GM12874 (cell line): ENCODE results near the gene RASA3.

Experiments used
- TF ChIP-seq, protein P1 (sequence below): IDR thresholded peaks from 2 replicates; pipeline ENCODE4 v1.5.1; 2011; ENCODE audit warnings: low read depth, mild to moderate bottlenecking, control low read depth, low read length, moderate library complexity; ENCODE audit not compliant: insufficient read depth

The RASA3 gene

DNA sequence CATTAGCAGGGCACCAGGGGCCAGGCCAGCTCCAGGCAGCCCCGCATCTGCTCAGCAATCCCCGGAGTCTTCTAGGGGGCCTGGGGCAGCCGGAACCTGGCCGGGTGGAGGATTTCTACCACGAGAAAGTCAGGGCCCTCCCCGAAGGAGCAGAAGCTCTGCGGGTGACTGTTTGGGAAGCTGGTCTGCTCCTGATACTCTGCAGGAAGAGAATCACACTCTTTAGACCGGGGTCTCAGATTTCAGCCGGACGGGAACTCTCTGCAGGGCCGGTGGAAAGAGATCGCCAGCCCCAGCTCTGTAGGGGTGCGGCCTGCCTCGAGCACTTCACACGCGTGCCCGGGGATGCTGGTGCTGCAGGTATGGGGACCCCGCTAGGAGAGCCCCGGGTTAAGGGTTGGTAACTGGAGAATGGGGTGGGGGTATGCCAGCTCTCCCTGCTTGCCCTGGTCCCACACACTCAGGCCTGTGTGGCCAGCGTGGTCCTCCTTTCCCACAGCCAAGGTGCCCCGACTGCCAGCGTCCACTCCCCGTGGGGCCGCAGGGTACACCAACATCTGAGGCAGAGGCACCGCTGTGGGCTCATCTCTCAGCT lies 20.1 kb downstream of the RASA3 start:
- TF ChIP-seq, protein P1, sequence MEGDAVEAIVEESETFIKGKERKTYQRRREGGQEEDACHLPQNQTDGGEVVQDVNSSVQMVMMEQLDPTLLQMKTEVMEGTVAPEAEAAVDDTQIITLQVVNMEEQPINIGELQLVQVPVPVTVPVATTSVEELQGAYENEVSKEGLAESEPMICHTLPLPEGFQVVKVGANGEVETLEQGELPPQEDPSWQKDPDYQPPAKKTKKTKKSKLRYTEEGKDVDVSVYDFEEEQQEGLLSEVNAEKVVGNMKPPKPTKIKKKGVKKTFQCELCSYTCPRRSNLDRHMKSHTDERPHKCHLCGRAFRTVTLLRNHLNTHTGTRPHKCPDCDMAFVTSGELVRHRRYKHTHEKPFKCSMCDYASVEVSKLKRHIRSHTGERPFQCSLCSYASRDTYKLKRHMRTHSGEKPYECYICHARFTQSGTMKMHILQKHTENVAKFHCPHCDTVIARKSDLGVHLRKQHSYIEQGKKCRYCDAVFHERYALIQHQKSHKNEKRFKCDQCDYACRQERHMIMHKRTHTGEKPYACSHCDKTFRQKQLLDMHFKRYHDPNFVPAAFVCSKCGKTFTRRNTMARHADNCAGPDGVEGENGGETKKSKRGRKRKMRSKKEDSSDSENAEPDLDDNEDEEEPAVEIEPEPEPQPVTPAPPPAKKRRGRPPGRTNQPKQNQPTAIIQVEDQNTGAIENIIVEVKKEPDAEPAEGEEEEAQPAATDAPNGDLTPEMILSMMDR: no peak

DNA sequence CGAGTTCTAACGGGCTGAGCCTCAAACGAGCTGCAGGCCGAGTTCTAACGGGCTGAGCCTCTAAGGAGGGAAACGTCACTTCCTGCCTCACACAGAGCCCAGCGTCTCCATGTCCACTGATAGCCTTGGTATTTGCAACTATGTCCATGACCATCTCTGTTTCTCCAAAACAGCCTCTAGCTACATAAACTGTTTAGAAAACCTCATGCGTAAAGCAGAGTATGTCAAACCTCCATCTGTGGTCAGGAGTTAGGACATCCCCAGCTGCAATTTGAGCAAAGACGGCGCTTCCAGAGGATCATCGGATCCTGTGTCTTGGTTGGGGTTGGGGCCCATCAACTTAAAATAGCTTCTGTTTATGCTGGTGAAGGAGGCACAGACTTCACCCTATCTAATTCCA lies 20.8 kb downstream of the RASA3 start:
- TF ChIP-seq, protein P1: no peak

DNA sequence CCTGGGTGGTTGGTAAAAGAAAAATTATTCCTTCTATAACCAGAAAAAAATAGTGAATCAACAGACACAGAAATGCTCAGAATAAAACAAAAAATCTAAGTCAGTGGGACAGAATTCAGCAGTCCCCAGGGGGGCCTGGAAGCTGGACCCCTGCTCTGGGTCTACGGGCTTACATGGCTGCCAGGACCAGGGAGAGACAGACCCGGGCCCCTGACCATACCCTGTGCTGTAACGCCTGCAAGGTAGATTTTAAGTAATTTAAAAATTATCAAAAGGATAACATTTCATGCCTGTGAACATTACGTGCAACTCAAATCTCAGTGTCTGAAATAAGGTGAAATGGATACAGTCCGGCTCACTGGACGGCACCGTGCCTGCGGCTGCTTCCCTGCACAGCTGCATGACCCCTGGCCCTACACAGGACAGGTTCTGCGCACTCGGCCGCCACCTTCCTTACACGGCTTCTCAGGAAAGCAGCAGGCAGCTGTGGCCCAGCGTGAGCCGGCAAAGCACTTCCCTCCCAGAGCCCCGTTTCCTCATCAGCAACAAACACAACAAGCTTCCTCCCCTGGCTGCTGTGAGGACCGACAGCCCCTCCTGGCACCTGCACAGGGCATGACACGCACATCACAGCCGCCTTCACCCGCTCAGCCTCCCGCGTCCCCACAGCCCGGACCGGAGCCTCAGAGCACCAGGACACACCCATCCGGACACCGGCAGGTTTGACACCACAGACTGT lies 22.2 kb downstream of the RASA3 start:
- TF ChIP-seq, protein P1: peak; percentile 43

DNA sequence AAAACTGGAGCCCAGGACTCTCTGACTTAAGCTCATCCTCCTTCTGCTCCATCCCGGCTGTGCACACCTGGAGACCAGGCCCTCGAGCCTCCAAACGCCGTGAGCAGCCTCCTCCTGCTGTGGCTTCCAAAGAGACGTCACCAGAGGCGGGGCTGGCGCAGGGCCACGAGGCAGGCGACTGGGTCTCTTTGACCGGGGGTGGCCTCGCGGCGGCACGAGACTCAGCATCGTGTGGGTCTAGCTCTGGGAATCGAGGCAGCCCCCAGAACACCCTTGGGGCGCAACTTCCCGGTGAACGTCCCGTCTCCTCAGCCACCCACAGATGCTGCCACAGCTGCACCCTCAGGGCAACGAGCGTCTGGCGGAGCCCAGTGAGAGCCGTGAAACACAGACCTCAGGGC lies 22.8 kb downstream of the RASA3 start:
- TF ChIP-seq, protein P1: no peak

DNA sequence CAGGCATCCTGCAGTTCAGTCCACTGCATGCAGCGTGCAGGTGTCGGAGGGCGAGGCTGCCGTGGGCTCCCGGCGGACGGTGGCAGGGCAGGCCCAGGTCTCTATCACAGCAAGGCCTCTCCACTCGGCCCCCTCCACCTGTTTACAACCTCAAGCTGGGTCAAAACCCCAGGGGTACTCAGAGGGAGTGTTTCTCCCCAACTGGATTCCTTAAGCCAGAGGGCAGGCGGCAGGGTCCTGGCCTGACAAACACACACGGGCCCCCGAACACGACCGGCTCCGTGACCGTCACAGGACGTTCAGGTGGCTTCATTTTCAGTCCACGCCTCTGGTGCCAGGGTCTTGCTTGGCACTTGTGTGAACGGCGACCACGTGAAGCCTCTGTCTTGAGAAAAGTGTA lies 23.5 kb downstream of the RASA3 start:
- TF ChIP-seq, protein P1: no peak

DNA sequence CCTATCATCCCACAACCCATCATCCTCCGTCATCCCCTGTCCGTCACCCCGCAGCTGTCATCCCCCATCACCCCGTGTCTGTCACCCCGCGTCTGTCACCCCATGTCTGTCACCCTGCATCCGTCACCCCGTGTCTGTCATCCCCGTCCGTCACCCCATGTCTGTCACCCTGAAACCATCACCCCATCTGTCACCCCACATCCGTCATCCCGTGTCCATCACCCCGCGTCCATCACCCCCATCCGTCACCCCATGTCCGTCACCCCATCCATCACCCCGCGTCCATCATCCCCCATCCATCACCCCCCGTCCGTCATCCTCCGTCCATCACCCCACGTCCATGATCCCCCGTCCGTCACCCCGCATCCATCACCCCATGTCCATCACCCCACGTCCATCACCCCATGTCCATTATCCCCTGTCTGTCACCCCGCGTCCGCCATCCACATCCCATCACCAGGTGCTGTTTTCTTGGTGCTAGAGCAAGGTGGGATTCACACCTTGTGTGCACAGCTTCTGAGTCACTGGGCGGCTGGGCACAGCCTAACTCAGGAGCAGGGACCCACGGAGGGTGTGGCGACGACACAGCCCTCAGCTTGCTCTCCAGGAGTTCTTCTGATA lies 24.2 kb downstream of the RASA3 start:
- TF ChIP-seq, protein P1: no peak

DNA sequence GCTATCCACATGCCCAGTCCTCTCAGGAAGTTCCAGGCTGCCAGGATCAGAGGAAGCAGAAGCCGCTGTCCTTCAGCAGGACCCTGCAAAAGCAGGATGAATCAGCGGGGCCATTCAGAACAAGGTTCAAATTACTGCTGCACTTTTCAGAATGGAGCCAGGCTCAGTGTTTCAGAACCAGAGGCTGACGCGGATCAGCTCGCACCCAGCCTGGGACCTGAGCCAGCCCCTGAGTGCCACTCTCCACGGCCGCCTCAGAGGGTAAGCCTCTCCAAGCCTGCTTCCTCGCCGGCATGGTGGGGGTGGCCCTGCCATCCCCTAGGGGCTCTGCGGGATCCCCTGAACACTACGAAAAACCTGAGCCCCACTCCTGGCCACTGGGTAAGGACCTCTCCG lies 24.7 kb downstream of the RASA3 start:
- TF ChIP-seq, protein P1: no peak
